GM19351 (cell line): Measurements from ENCODE around the gene BAZ1B.
A peak's percentile ranks its signal among the peaks of the same experiment; 100 is the strongest.
"Not testable (repeated sequence)": the region's sequence is repeated elsewhere in the genome, so short reads cannot be mapped to it uniquely, and the experiment has no call there.

Source experiments
- ATAC-seq: cut with Tn5 transposase; IDR thresholded peaks from one replicate; pipeline ENCODE4 v1.9.1; 2021; ENCODE audit warnings: mild to moderate bottlenecking, moderate library complexity; ENCODE audit not compliant: unreplicated experiment

The BAZ1B gene

DNA sequence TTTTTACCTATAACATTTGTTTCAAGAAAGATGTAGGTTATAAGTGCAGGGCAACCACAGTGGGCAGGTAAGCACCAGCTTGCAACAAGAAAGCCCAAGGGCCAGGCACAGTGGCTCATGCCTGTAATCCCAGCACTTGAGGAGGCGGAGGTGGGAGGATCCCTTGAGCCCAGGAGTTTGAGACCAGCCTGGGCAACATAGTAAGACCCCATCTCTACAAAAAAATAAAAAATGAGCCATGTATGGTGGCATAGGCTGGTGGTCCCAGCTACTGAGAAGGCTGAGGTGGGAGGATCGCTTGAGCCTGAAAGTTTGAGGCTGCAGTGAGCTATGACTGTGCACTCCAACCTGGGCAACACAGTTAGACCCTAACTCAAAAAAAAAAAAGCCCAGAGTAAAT lies 22.6 kb upstream of the BAZ1B start:
- no peak for ATAC-seq

GRCh38 chr7:73541722-73542121 lies 19.6 kb upstream of the BAZ1B start:
- no peak for ATAC-seq

GRCh38 chr7:73539709-73540108 lies 17.6 kb upstream of the BAZ1B start:
- ATAC-seq = no peak

GRCh38 chr7:73538510-73538909 lies 16.4 kb upstream of the BAZ1B start:
- not testable (repeated sequence) for ATAC-seq

GRCh38 chr7:73537051-73537450 lies 15.0 kb upstream of the BAZ1B start:
- ATAC-seq = no peak

DNA sequence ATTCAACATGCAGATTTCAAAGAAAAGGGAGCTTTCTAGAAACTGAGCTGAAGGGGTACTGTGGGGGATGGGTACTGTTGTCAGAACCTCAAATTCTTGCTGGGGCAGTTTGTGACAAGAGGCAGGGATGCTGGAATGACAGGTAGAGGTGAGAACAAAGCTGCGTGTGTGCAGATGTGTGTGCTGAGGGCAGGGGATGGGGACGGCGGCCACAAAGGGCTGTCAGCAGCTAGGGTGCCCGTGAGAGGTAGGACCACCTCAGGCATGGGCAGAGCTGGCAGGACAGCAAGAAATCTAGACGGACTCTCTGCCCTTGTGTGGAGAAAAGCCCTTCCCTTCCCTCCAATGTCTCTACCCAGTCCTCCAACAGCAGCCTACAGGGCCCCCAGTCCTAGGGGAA lies 14.4 kb upstream of the BAZ1B start:
- ATAC-seq = no peak

DNA sequence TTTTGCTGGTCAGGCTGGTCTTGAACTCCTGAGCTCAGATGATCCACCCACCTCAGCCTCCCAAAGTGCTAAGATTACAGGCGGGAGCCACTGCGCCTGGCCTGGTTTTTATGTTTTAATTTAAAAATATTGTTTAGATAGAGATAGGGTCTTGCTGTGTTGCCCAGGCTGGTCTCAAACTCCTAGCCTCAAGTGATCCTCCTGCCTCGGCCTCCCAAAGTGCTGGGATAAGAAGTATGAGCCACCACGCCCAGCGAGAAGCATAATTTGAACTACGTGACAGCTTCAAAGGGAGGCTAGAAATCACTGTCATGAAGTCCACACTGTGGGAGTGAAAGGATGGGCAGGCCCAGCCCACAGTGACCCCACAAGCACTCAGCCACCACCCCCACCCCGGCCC lies 13.8 kb upstream of the BAZ1B start:
- not testable (repeated sequence) for ATAC-seq

DNA sequence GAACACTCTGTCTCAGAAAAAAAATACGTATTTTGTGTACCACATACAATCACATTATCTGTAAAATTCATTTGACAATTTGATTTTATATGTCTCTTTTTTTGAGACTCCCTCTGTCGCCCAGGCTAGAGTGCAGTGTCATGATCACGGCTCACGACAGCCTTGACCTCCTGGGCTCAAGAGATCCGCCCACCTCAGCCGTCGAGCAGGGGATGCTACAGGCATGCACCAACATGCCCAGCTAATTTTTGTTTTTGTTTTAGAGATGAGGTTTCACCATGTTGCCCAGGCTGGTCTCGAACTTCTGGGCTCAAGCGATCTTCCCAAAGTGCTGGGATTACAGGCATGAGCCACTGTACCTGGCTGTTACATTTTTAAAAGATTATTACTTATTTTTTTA lies 11.6 kb upstream of the BAZ1B start:
- no peak for ATAC-seq

- no peak for ATAC-seq
Observed at GRCh38 chr7:73532224-73532623, 10.1 kb upstream of the BAZ1B start.

DNA sequence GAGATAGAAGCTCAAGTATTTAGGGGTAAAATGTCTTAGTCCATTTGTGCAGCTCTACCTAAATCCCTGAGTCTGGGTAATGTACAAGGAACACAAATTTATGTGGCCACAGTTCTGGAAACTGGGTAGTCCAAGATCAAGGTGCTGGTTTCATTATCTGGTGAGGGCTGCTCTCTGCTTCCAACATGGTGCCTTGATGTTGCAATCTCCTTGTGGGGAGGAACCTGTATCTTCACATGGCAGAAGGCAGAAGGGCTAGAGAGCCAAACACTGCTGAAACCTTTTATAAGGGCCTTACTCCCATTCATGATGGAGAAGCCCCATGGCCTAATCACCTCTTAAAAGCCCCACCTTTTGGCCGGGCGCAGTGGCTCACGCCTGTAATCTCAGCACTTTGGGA lies 8.7 kb upstream of the BAZ1B start:
- ATAC-seq = no peak

DNA sequence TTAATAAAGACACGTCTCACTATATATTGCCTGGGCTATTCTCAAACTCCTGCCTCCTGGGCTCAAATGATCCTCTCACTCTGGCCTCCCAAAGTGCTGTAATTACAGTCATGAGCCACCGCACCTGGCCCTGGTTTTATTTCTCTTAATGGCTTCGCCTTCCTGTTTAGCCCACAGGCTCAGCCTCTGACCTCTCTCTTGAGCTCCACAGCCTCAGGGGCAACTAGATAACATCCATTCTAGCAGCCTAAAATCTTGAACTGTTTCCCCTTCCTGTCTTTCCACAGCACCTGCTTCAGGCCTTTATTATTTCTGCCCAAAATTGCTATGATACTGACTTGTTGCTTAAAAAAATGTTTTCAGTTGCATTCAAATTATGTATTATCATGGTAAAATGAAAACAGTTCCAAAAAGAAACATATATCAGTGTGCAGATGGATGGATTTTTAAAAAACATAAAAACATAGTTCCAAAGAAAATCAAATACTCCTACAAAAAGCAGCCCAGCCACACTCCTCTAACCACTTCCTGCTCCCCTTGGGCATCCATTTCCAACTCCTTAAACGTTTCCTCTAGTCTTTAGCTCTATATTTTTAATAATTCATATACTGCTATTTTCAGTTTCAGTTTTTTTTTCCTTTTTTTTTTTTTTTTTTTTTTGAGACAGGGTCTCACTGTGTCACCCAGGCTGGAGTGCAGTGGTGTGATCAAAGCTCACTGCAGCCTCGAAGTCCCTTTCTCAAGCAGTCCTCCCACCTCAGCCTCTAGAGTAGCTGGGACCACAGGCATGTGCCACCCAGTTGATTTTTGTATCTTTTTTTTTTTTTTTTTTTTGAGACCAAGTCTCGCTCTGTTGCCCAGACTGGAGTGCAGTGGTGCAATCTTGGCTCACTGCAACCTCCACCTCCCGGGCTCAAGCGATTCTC lies 5.1 kb upstream of the BAZ1B start:
- ATAC-seq = no peak

GRCh38 chr7:73526158-73526494 lies 4.0 kb upstream of the BAZ1B start:
- ATAC-seq = not testable (repeated sequence)

DNA sequence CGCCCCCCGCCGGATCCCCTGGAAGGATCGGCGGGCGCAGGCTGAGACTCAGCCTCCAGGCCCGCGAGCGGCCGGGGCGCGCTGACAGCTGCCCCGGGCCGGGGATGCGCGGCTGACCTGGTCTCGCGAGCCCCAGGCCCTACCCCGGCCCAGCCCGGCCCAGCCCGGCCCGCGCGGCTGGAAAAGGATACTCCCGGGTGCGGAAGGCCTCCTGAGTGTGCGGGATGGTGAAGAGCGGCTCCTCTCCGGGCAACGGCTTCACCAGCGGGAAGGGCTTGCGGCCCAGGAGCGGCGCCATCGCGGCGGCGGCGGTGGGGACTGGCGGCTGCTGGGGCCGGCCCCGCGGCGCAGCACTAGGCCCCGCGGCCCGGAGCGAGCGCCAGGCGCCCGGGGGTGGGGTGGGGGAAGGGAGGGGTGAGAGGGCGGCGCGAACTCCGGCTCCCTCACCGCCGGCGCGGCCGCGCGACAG lies 423 bp downstream of the BAZ1B start:
- ATAC-seq = peak; percentile 37

DNA sequence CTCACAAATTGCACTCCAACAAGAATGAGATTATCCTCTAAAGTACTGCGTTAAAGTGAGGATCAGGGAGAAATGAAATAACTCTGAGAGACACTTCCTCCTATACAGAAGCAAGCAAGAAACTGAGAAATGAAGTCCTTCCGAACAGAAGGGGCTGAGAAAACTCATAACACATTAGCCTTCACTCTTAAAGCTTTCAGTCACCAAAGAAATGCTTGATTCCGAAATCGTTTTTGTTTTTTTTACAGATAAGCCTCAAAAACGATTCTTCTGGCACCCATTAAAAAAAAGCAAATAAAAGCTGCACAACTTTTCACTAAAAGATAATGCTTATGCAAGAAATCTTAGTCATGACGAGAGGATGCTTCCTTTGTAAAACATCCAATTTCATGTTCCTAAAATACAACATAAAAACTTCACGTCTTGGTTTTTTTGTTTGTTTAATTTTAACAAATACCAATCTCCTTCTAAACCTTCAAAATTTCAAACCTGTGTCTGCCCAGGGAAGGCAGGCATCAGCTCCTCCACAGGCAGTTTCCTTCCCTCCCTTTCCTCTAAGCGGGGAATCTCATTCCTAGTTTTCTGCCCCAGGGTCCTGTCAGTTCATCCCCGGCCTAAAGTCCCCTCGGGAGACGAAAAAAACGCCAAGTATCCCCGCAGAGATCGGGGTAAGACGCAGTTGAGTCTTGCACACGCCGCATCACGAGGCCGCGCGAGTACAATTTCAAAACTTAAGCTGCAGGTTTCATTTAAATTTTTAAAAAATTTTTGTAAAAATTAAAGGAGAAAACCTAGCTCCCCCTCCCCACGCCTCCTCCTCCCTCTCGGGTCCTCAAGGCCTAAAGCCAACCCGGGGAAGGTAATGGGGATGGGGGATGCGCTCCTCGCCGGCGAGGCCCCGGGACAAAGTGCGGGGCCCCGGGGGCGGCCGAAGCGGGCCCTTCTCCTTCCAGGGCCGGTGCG lies 1.1 kb downstream of the BAZ1B start:
- ATAC-seq = no peak

DNA sequence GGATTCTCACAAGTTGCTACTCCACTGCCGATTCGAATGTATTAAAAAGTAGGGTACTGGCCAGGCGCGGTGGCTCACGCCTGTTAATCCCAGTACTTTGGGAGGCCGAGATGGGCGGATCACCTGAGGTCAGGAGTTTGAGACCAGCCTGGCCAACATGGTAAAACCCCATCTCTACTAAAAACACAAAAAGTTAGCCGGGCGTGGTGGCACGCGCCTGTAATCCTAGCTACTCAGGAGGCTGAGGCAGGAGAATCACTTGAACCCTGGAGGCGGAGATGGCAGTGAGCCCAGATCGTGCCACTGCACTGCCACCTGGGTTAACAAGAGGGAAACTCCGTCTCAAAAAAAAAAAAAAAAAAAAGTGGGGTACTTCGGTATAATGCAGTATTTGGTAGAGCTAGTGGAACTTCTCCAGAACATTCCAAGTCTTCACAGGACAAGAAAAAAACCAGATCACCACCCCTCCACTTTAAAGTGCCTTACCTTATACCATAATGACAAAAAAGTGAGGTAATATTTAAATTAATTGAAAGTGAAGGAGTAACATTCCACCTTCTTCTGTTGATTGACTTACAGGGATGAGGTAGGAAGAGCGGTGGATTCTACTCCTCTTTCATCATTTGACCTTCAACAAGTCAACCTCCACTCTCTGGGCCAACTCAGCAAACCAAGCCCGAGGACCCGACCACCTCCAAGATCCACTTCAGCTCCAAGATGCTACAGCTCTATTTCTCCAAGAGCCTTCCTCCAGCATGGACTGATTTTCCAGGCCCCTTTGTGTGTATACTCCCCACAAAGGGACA lies 2.0 kb downstream of the BAZ1B start:
- ATAC-seq = no peak

GRCh38 chr7:73518470-73518869 lies 3.6 kb downstream of the BAZ1B start:
- ATAC-seq = no peak

- ATAC-seq = no peak
Observed at GRCh38 chr7:73517241-73517995, 4.7 kb downstream of the BAZ1B start.

GRCh38 chr7:73515178-73515577 lies 6.9 kb downstream of the BAZ1B start:
- no peak for ATAC-seq

DNA sequence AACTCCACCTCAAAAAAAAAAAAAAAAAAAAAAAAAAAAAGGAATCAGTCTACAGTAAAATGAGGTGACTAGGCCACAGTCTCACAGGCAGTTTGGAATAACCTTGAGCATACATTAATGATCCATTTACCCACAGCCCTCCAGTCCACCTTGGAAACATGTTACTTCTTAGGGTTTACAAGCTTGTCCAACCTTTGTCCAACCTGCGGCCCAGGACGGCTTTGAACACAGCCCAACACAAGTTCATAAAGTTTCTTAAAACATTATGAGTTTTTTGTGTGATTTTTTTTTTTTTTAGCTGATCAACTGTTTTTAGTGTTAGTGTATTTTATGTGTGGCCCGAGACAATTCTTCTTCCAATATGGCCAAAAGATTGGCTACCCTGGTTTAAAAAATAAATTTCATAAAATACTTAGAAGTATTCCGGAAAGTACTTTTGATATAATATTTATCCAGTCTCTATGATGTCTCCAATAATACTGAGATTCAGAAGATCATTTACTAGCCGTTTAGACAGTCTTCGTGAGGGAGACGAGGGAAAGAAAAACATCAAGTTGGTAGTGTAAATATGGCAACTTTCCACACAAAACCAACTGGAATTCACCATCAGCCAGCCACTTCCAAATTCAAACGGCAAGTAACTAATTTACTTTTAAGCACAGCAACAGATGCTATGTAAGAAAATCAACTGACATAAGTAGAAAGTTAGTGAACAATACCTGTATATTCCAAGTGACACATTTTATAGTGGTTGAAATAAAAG lies 9.9 kb downstream of the BAZ1B start:
- no peak for ATAC-seq
